GM13977 (cell line): ENCODE results near the gene PIM1.

Source experiments
- DNase-seq: peaks from one replicate; pipeline ENCODE4 v3.0.0; 2012; ENCODE audit warnings: low spot score
- in situ Hi-C: fragments of 300-500 bp; cut with MboI; formaldehyde crosslinking; loops from one replicate; pipeline ENCODE4 v1.12.0; 2022; ENCODE audit warnings: low sequenced_read_pairs, low pct_unique_long_range_greater_than_20kb, mixed read lengths, inconsistent platforms; ENCODE audit not compliant: unreplicated experiment
- TF ChIP-seq, protein P1 (sequence below): IDR thresholded peaks from 2 replicates; pipeline ENCODE4 v1.5.1; 2012; ENCODE audit warnings: mild to moderate bottlenecking, control low read depth; ENCODE audit not compliant: insufficient read depth; ENCODE audit errors: extremely low read depth, missing control alignments

Gene PIM1

DNA sequence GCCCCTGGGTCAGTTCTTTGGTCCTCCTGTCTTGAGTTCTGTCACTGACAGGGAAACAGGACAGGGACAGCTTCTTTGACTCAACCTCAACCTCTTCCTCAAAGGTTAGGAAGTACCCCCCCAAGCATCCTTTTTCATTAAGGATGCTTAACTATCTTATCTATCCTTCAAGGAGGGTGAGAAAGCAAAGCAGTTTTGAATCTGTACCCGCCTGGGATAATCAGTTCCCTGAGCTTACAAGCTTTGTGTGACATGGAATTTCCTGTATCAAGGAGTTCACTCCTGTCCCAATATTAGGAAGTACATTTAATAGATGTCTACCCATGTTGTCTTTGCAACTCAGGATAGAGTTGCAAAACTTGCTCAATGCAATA, 31.1 kb upstream of the PIM1 start:
- TF ChIP-seq, protein P1, sequence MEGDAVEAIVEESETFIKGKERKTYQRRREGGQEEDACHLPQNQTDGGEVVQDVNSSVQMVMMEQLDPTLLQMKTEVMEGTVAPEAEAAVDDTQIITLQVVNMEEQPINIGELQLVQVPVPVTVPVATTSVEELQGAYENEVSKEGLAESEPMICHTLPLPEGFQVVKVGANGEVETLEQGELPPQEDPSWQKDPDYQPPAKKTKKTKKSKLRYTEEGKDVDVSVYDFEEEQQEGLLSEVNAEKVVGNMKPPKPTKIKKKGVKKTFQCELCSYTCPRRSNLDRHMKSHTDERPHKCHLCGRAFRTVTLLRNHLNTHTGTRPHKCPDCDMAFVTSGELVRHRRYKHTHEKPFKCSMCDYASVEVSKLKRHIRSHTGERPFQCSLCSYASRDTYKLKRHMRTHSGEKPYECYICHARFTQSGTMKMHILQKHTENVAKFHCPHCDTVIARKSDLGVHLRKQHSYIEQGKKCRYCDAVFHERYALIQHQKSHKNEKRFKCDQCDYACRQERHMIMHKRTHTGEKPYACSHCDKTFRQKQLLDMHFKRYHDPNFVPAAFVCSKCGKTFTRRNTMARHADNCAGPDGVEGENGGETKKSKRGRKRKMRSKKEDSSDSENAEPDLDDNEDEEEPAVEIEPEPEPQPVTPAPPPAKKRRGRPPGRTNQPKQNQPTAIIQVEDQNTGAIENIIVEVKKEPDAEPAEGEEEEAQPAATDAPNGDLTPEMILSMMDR = no peak
- DNase-seq = no peak
- in situ Hi-C loops = no loop called here

- TF ChIP-seq, protein P1 = no peak
- no peak for DNase-seq
- in situ Hi-C loops = no loop called here
Measured at GRCh38 chr6:37139230-37139962, 30.6 kb upstream of the PIM1 start.

- DNase-seq = no peak
- in situ Hi-C loops = no loop called here
- TF ChIP-seq, protein P1 = no peak
Measured at GRCh38 chr6:37140145-37140544, 29.8 kb upstream of the PIM1 start.

DNA sequence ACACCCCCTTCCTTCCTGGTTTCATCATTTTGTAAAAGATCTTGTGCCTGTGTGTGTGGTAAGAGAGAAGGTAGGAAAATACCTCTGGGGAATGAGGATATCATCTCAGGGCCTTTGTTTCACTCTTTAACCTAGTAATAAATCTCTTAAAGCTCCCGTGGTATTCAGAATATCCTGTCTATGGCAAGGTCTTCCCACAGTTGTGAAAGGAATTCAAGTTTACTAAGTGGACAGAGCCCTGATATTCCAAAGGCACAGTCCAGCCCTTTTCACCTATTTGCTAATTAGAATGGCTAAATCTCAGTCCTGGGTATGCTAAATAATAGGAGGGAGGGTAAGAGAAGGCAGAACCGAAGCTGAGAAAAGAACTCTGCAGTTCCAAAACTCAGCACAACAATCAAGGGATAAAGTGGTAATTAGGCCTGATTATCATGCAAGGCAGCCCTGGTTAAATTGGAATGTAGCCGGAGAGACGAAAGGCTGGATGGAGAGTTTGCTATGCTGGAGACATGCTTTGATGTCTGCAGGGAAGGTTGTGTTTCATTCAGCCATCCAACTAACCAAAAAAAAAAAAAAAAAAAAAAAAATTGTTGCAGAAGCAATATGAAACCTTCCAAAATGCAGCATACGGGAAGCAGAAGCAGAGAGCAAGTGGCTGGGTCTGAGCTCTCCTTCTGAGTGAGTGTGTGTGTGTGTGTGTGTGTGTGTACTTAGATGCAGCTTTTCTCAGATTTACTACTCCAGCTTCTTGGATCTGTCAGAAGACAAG, 28.5 kb upstream of the PIM1 start:
- no peak for DNase-seq
- TF ChIP-seq, protein P1 = no peak
- in situ Hi-C loops = no loop called here

GRCh38 chr6:37142050-37142614, 27.8 kb upstream of the PIM1 start:
- TF ChIP-seq, protein P1 = no peak
- DNase-seq = no peak
- in situ Hi-C loops = no loop called here

DNA sequence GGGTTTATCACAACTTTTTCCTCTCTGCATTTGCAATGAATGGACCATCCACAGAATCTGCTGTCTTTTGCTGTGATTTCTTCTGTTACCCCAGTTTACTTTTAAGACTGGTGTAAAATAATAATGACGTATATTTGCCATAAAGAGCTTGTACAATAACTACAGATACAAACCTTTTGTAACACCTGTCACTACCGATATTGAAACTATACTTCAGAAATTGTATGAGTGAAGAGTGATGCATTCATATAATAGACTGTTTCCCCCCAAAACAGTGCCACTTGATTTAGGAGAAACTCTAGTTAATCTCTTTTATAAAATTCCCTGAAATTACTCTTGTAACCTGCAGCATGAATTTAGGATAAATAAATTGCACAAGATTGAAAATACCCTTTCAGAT, 26.4 kb upstream of the PIM1 start:
- TF ChIP-seq, protein P1 = no peak
- no peak for DNase-seq
- in situ Hi-C loops = no loop called here
